Measurements from ENCODE around the gene PRMT3.
"Not testable (repeated sequence)": the region's sequence is repeated elsewhere in the genome, so short reads cannot be mapped to it uniquely, and the experiment has no call there.

Gene PRMT3

GRCh38 chr11:20467487-20468185 lies 80.1 kb downstream of the PRMT3 start:
- no peak for TF ChIP-seq CTCF (IDR thresholded peaks at IDR 0.05; ENCODE audit: low read depth, low read length, missing control alignments)
- DNase-seq (ENCODE audit: extremely low read depth, low read depth): no peak
- no peak overlapping the region for H3K4me3 ChIP-seq (replicated peaks; ENCODE audit: low read depth, low read length)

DNA sequence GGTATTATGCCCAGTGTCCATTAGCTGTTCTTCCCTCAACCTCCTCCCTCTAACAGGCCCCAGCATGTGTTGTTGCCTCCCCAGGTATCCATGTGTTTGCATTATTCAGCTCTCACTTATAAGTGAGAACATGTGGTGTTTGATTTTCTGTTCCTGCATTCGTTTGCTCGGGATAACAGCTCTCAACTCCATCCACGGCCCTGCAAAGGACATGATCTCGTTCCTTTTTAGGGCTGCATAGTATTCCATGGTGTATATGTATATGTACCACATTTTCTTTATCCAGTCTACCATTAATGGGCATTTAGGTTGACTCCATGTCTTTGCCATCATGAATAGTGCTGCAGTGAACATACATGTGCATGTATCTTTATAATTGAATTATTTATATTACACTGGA lies 82.8 kb downstream of the PRMT3 start:
- no peak for DNase-seq (ENCODE audit: extremely low read depth, low read depth)
- H3K4me3 ChIP-seq (replicated peaks; ENCODE audit: low read depth, low read length): no peak overlapping the region
- no peak for TF ChIP-seq CTCF (IDR thresholded peaks at IDR 0.05; ENCODE audit: low read depth, low read length, missing control alignments)

GRCh38 chr11:20471929-20472328 lies 84.4 kb downstream of the PRMT3 start:
- not testable (repeated sequence) for DNase-seq (ENCODE audit: extremely low read depth, low read depth)

DNA sequence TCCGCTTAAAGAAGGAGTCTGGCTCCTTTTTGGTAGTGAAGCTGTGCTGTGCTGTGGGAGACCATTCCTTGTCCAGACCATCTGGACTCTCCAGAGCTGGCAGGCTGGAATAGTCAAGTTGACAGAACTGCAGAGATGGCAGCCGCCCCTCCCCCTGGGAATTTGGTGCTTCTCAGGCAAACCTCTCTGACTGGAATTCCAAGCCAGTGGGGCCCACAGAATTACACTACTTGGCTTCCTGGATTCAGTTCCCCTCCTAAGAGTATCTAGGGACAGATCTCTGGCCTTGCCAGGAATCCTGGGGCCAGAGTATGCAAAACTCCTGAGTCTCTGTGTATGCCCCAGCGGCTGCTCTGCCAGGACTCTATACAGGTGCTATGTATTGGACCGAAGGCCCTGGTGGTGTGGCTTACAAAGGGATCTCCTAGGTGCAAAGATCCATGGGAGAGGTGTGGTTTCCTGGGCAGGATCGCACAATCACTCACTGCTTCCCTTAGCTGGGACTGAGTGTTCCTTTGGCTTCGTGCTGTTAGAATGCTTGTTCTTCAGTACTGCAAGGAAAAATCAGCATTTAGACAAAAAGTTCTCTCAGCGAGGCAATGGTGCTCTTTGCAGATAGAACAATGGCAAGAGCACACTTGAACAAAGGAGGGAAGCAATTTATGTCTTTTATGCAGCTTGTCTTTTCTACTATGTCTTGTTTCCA lies 86.8 kb downstream of the PRMT3 start:
- no peak for TF ChIP-seq CTCF (IDR thresholded peaks at IDR 0.05; ENCODE audit: low read depth, low read length, missing control alignments)
- no peak overlapping the region for H3K4me3 ChIP-seq (replicated peaks; ENCODE audit: low read depth, low read length)
- DNase-seq (ENCODE audit: extremely low read depth, low read depth): no peak

More at GRCh38 chr11:20471929-20472328, 84.4 kb downstream of the PRMT3 start:
- H3K4me3 ChIP-seq (replicated peaks; ENCODE audit: low read depth, low read length): not testable (repeated sequence)

DNA sequence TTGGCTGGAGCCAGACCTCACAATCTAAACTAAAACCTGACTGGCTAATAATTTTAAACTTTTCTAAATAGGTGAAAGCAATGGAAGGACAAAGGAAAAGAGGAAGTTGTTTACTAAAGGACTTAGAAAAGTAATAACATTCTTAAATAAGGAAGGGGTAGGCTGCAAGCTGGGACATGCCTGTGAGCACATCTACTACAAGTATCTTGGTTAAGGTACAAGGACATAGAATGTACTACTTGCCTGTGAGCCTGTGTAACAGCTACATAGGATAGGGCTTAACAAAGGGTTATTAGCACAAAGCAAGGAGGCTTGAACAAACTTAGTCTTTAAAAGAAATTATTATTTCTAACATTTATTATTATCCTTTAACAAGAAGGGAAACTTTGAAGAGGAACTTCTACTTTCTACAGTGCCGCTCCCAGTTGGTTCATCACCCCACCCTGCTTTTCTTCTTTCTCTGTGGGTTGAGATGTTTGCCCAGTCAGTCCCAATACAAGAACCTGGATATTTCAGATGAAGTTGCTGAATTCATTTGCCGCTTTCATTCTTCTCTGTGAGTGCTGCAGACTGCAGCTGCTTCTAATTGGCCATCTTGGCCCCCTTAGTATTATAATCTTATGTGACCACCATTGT lies 87.5 kb downstream of the PRMT3 start:
- DNase-seq (ENCODE audit: extremely low read depth, low read depth): no peak
- no peak for TF ChIP-seq CTCF (IDR thresholded peaks at IDR 0.05; ENCODE audit: low read depth, low read length, missing control alignments)
- H3K4me3 ChIP-seq (replicated peaks; ENCODE audit: low read depth, low read length): no peak overlapping the region

GRCh38 chr11:20477418-20478090 lies 90.0 kb downstream of the PRMT3 start:
- DNase-seq (ENCODE audit: extremely low read depth, low read depth): no peak
- H3K4me3 ChIP-seq (replicated peaks; ENCODE audit: low read depth, low read length): no peak overlapping the region
- no peak for TF ChIP-seq CTCF (IDR thresholded peaks at IDR 0.05; ENCODE audit: low read depth, low read length, missing control alignments)

DNA sequence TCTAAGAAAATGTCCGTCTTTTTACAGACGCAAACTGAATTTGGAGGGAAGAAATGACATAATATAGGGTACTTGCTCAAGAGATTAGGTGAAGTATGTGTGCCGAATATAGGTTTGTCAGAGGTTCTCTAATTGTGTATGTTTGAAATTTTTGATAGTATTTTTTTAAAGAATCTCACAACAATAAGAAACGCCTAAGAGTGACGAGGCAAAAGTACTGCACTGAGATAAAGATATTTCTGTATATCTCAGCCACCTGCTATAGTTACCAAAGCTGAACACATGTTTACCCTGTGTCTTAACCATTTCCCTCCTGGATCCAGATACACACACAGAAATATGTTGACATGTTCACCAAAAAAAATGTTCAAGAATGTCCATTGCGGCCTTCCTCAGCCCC lies 92.0 kb downstream of the PRMT3 start:
- no peak for DNase-seq (ENCODE audit: extremely low read depth, low read depth)
- no peak overlapping the region for H3K4me3 ChIP-seq (replicated peaks; ENCODE audit: low read depth, low read length)
- TF ChIP-seq CTCF (IDR thresholded peaks at IDR 0.05; ENCODE audit: low read depth, low read length, missing control alignments): no peak
